GM18507 (cell line): Measurements from ENCODE around the gene PARP16.
"Not testable (repeated sequence)": the region's sequence is repeated elsewhere in the genome, so short reads cannot be mapped to it uniquely, and the experiment has no call there.

Experiments
- DNase-seq: peaks from one replicate; pipeline ENCODE4 v3.0.0; 2011; ENCODE audit warnings: low read depth; ENCODE audit not compliant: insufficient read length; ENCODE audit errors: extremely low spot score
- FAIRE-seq: peaks from 2 replicates; lab custom pipeline; 2011; peaks lifted over from hg19 to GRCh38; lab: Jason Lieb, UNC

Gene PARP16

DNA sequence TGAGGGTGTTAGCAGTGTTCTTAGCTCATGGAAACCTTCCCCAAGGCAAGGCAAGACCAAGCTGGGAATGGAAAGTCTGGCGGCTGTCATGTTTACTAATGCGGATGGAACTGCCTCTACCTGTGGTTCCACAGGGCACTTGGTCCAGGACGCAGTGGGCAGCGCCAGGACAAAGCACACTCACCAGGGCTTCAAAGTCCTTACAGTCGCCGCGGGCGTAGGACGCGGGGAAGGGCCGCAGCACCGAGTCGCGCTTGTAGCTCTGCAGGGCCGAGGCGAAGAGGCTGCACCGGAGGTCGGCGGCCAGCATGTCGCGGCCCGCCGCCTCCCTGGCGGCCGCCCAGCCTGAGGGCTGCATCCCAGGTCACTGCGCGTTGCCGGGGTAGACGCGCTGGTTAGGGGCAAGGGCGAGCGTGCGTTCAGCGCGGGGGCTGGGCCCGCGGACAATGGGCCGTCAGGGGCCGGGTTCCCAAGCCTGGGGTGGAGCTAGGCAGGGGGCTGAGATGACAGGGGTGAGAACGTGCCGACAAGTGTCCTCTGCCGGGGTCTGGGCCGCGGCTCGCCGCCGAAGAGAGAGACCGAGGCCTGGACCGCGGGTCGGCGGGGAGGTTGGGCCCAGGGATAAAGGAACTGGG, 497 bp downstream of the PARP16 start:
- peak; percentile 31 for FAIRE-seq
- DNase-seq = no peak

DNA sequence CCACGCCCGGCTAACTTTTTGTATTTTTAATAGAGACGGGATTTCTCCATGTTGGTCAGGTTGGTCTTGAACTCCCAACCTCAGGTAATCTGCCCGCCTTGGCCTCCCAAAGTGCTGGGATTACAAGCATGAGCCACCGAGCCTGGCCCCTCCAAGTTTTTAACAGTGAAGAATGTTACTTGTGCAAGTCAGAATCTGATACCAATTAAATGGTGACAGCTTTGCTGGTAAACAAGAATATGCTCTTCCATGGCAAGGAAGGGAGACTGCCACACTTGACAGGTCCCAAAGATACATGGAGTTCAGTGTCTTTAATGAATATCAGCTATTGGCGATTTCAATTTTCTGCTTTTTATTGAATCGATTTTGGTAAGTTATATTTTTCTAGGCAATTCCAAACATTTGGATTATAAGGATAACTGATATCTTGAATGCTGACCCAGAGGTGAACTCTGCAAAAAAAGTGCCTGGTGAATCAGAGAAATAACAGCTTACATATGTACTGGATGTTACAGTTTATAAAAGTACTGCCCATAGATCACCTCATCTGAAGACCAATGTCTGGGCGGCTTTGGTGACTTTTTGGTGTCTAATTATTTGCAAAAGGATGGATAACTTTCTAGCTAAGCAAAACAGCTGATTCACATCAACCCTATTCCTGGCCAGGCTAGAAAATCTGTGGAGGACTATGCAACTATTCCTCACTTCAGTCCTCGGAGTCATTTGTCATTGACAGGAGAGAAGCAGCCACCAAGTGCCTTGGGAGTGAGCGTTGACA, 1.2 kb downstream of the PARP16 start:
- no peak for DNase-seq
- no peak for FAIRE-seq

DNA sequence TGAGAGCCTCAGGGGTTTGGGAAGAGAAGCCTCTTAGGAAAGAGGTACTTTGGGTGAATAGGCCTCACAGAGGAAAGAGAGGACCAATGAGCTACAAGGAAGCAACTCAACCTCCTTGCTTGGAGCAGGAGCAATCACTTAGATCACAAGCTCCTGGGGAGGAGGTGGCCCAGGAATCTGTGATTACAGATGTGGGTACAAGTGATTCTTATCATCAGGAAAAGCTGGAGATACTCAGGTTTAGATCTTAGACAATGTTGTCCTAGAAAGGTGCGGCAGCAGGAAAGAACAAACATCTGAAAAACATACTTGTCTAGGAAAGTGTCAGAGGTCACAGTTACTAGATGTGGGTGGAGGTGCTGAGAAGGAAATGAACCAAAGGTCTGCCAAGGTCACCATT, 8.2 kb downstream of the PARP16 start:
- FAIRE-seq = no peak
- no peak for DNase-seq

DNA sequence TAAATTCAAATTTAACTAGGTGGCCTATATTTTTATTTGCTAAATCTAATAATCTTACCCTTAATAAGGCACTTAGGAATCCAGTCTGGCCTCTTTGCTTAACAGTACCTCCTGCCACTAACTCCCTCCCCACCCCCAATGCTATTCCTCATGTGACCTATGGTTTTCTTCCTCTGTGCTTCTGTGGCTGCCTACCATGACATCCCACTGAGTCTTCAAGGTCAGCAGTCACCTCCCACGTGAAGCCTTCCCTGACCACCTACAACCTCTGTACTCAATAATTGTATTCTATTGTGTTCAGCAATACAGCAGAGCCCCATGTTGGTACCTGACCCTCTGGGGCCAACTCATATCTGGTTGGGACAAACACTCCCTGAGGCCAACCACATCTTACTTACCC, 9.7 kb downstream of the PARP16 start:
- DNase-seq = no peak
- no peak for FAIRE-seq

DNA sequence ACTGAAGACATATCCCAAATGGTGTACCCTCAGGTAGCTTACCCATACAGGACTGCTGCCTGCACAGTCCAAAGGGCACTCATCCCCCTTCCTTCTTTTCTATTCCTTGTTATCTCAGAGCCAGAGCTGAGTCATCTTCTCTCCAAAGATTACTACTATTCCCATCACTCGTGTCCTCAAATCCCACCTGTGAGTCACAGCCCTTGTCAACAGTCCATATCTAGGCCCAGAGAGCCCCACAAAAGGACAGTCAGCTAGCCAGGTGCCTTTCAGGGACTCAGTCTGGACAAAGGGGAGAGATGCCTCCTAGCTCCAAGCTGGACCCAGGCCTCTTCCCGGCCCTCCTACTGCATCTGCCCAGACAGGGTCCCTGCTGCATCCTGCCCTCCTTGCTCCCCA, 11.0 kb downstream of the PARP16 start:
- no peak for FAIRE-seq
- no peak for DNase-seq

DNA sequence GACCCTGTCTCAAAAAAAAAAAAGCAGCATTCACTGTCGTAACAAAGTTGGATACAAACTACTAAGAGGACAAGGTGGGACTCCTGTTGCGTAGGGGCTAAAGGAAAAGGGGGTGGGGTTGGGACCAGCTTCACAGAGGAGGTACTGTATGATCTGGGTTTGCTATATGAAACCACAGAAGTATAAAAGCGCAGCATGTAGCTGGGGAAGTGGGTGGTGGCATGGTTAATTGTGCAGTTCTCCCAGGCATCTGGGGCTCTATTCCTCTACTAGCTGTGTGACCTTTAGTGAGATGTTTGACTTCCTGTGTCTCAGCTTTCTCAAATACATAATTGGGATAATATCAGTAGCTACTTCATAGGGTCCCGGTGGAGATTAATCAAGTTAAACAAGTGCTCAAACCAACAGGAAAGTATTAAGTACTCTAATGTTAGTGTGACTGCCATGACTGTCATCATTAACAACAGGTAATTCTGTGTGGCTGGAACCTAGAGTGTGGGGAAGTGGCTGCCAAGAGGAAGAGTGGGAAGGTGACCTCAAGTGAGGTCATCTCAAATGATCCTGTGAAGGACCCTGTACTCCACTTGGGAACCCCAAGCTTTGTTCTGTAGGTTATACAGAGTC, 11.5 kb downstream of the PARP16 start:
- FAIRE-seq (no peak), DNase-seq (no peak)

DNA sequence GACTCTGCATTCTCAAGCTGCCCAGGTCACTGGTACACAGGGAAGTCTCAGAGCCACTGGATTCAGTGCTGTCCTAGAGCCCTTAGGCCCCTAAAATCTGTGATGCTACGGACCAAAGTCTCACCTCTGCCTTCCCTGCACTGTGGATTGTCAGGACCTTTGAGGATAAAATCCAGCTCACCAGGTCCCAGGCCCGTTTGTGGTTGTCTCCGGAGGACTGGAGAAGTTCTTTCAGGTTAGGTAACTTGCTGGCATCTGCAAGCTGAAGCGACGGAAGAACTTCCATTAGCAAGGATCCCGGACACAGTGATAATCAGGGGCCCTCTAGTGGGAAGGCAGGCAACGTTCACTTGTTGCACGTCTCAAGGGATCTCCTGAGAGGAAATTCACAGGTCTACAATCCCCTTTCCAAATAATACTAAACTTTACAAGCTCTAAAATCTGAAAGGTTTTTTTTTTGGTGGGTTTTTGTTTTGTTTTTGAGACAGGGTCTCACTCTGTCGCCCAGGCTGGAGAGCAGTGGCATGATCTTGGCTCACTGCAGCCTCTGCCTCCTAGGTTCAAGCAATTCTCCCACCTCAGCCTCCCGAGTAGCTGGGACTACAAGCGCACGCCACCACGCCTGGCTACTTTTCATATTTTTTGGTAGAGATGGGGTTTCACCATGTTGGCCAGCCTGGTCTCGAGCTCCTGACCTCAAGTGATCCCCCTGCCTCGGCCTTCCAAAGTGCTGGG, 15.7 kb downstream of the PARP16 start:
- FAIRE-seq = peak; percentile 67
- not testable (repeated sequence) for DNase-seq

DNA sequence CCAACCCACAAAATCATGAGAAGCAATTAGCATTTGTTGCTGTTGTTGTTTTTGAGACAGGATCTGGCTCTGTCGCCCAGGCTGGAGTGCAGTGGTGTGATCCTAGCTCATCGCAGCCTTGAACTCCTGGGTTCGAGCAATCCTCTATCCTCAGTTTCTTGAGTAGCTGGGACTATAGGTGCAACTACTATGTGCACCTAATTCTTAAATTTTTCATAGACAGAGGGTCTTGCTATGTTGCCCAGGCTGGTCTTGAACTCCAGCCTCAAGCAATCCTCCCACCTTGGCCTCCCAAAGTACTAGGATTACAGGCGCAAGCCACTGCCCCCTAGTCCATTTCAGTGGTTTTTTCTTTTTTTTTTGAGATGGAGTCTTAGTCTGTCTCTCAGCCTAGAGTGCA, 18.3 kb downstream of the PARP16 start:
- no peak for DNase-seq
- no peak for FAIRE-seq

DNA sequence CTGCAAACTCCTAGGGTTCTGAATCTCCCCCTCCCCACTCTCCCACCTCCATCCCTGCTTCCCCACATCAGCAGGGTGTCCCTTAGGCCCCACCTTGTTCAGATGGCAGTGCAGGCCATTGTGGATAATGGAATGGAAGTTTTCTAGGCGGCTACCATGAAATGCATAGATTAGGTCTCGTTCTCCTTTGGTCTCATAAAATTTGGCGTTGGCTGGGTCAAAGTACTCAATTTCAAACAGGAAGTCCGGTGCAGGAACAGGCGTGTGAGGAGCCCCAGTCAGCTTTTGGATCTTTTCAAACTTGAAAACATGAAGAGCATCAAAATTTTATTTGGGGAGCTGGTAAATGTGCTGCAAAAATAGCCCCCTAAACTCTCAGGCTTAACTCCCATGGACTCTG, 20.2 kb downstream of the PARP16 start:
- DNase-seq (no peak), FAIRE-seq (no peak)

DNA sequence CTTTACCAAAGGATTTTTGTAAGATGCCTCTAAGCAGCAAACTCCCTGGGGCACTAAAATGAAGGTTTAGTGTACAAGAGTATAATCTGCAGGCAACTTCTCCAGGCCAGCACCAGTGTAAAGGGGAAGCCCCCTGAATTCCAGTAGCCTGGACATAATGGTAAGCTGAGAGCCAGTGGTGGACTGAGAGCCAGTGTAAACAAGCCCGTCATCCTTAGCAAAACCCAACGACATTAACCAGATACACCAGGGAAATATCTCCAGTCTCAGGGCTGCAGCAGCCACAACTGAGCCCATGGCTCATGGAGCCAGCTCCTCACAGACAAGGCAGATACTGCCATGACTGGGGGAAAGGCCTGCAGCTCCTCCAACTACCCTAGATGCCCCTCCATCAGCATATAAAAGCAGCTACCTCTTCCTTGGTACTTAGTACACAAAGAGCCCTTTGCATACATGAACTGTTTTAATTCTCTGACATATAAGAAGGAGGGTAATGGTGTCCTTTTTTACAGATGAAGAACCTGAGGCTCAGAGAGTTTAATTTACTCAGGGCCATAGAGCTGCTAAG, 21.7 kb downstream of the PARP16 start:
- FAIRE-seq (no peak), DNase-seq (no peak)

DNA sequence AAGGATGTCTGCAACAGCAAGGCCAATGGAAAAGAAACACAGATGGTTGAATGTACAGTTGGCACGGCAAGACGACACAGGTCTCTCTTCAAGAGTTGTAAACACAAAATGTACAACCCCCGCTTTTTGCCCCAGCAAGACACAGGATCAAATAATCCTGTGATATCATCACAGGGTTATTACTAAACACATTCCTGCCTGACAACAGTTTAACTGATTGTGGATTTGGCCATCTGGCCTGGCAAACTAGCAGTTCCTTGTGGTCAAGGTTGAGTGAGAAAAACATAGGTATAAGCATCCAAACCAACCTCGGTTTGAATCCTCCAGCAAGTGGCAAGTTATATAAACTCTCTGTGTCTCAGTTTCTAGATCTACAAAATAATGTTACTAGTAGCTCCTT, 23.4 kb downstream of the PARP16 start:
- DNase-seq (no peak), FAIRE-seq (no peak)

DNA sequence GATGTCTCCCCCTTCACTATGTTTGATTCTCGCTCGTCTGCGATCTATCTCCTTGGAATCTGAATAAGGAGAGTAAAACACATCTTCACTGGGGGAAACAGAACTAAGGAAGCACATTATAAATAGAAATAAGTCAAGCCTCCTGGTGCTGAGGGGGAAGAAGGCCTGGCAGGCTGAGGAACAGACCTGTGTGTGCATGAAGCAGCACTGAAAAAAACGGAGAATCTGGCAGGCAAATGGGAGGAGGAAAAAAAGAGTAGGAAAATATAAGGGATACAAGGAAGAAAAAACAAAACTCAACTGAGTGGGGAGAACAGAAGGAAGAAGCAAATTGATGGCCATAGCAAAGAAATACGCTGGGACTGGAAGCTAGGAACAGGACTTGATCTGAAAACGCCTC, 25.7 kb downstream of the PARP16 start:
- no peak for FAIRE-seq

DNA sequence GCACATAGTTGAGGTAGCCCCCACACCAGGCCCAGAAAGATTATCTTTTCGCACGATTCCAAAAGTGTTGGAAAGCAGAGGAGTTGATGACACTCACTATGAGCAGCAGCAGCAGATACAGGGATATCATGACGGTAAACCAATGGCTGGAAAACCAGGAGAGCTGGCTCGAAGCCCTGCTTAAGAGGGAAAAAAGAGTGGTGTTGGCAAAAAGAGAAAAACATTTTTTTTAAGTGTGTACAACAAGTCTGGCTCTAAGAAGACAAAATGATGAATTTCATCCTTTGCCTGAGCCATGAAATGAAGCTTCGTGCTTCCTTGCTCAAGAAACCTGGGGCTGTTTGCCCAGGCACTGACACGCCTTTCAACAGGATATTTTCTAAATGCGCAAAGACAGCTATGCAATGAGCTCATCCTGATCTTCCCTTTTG, 27.3 kb downstream of the PARP16 start:
- no peak for DNase-seq

More for the DNA sequence above, 25.7 kb downstream of the PARP16 start:
- no peak for DNase-seq

DNA sequence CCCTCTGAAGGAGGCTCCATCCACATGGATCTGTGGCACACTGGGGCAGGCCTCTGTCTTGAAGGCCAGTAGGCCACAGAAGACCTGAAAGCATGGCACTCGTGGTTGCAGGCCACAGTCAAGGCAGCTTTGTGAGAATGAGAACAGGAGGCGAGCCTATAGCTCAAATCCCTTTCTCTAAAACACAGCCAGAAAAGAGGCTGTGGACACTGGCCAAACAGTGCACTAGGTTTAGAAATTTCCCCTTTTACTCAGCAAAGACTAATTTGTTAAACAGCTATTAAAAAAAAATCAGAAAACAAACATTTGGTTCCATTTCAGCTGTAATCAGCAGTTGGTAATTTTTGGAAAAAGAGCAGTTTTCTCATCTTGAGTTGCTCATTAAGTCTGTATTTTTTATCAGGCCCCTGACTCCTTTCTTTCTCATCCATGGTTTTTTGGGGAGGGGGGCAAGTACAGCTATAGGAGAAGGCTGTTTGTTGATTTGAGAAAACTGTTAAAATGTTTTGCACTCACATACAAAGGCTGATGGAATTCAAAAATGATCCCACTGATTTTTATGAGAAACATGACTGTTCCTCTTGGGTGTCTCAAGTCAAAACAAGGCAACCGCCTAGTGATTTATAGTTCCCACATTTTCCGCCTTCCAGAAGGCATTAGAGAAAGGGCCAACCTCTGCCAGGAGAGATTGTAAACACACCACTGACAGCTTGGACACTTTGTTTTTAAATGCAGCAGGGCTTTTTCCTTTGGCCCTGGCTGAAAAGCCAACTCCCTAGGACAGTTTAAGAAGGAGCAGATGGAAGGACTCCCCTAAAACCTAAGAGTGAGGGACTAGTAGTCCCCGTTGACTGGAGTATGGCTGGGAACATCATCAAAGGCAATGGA, 28.1 kb downstream of the PARP16 start:
- no peak for DNase-seq

More for the DNA sequence above, 27.3 kb downstream of the PARP16 start:
- no peak for FAIRE-seq

DNA sequence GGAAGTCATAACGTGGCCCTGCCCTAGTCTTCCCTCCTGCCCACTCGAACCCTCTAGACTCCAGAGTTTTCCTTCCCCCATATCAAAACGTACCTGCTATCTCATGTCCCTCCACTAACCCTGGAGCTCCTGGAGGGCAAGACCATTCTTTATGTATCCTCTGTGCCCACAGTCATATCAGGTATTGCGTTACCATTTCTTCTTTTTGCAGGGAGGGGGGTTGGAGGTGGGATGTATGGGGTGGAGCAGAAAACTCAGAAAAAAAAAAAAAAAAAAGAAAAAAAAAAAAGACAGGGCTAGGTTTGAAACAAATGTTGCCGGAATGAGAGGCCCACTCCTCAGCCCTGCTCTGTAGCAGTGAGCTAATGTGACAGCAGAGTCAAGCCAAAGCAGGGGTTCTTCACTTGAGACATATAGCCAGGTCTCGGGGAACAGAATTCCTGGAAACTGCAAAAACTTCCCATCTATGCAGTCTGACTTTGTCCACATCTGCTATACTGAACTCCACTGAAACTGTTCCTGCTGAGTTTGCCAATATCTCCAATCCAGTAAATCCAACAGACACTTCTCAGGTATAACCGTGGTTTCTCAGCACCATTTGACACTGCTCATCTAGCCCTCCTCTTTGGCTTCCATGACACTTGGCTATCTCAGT, 31.1 kb downstream of the PARP16 start:
- FAIRE-seq (no peak), DNase-seq (no peak)

More for the DNA sequence above, 28.1 kb downstream of the PARP16 start:
- FAIRE-seq = no peak

DNA sequence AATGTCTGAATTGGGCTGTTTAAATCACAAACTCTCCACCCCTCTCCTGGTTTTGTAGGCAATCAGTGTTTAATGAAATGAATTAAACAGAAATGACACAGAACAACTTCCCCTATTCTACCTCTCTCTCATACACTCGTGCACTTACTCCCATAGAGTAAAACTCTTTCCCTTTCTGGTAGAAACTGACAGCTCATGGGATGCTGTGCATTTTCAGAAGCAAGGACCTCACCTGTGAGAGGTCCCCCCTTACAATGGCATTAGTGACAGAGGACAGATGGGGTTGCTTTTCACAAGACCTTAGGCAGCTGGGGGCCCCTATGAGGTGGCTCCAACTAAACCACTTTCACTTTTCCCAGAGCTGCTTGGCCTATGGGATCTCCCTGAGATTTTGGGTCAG, 31.9 kb downstream of the PARP16 start:
- DNase-seq (no peak), FAIRE-seq (no peak)

DNA sequence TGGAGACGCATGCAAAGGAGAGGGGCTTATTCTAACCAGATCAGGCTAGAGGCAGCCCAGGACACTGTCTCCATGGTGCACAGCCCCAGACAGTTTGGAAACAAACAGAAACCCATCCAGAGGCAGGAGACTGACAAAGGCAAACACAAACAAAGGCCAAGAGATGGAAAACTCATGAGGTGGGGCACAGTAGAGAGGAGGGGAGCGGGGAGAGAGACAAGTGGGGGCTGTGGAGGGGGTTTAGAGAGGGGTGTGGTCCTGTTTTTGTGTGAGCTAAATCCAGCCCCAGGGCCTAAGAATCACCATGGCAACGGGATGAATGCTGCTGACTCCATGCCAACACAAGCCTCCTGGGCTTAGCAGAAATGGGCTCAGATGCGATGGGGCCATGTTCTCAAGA, 32.3 kb downstream of the PARP16 start:
- FAIRE-seq (no peak), DNase-seq (no peak)

DNA sequence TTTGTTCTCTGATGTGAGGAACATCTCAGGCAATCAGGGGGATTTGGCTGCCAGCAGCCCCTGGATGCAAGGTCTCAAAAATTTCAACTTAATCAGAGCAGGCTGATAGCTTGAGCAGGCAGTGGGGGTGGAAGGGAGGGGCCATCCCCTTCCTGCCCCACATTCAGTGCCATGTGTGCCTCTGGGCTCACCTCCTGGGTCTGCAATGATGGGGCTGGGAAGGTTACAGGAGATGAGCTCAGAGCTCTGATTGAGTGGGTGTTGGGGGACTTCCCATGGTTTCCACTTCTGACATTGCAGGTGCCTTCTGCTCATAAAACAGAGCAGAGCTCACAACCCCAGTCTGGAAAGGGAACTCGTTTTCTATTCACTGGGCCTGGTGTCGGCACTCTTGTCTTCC, 37.0 kb downstream of the PARP16 start:
- DNase-seq (peak; percentile 15), FAIRE-seq (peak; percentile 41)
